B cell (primary cell): Measurements from ENCODE around the gene NHSL2. TPM values are rescaled to one million over a fixed set of nuclear protein-coding genes. Genes with fewer than 3 reads are reported as not detected.

Experiments used
- ATAC-seq: fragments of 200-7000 bp; cut with Tn5 transposase; one replicate; pipeline ENCODE4 v1.10.0; 2021; ENCODE audit warnings: low read depth, mild to moderate bottlenecking, moderate number of reproducible peaks, moderate library complexity
- CTCF ChIA-PET: fragments of 350-600 bp; sonication (Branson Sonifier 250); formaldehyde crosslinking; loops from one replicate; lab custom pipeline; 2021; ENCODE audit warnings: antibody characterized with exemption, inconsistent platforms; lab: Charles Lee
- POLR2A ChIA-PET: fragments of 350-600 bp; sonication (Branson Sonifier 250); formaldehyde crosslinking; loops from one replicate; lab custom pipeline; 2021; ENCODE audit warnings: antibody characterized with exemption; lab: Charles Lee
- DNase-seq: peaks from one replicate; pipeline ENCODE4 v3.0.0; 2013
- H2AFZ ChIP-seq: 2 replicates; pipeline ENCODE4 v1.6.1; 2012; ENCODE audit warnings: mild to moderate bottlenecking, low read depth, low read length; ENCODE audit not compliant: insufficient read depth, poor library complexity, severe bottlenecking
- H3K27ac ChIP-seq, 2 donors: 1 replicate in 1 of 2; 2 replicates in 1 of 2; pipeline ENCODE4 v1.5.1; 2012 to 2013; ENCODE audit warnings: low read length in 2 of 2, mild to moderate bottlenecking in 2 of 2, moderate library complexity in 1 of 2
- H3K27me3 ChIP-seq, 4 experiments: fragments of 200-600 bp in 1 of 4; sonication (generic) in 1 of 4; replicated peaks in 1 of 4; 1 replicate in 2 of 4; 2 replicates in 2 of 4; pipeline versions ENCODE4 v1.6.1 to v1.7.0; 2013 to 2016; ENCODE audit warnings: low read length in 3 of 4, mild to moderate bottlenecking in 2 of 4, mixed read lengths in 1 of 4, moderate library complexity in 1 of 4; ENCODE audit not compliant: insufficient read depth in 4 of 4, control insufficient read depth in 3 of 4; ENCODE audit errors: control extremely low read depth in 1 of 4
- H3K36me3 ChIP-seq, 2 experiments: replicated peaks in 1 of 2; 1 replicate in 1 of 2; 2 replicates in 1 of 2; pipeline versions ENCODE4 v1.6.1 to v1.7.1; 2013; ENCODE audit warnings: low read length in 1 of 2; ENCODE audit not compliant: insufficient read depth in 2 of 2, control insufficient read depth in 1 of 2; ENCODE audit errors: control extremely low read depth in 1 of 2, extremely low read depth in 1 of 2
- H3K4me1 ChIP-seq, 2 donors: fragments of 200-600 bp in 1 of 2; sonication (generic) in 1 of 2; 1 replicate in 1 of 2; 2 replicates in 1 of 2; pipeline versions ENCODE4 v1.5.1 to v1.6.1; 2013 to 2017; ENCODE audit warnings: low read length in 2 of 2; ENCODE audit not compliant: control insufficient read depth in 2 of 2, insufficient read depth in 2 of 2
- H3K4me2 ChIP-seq: replicated peaks from 2 replicates; pipeline ENCODE3; 2012; ENCODE audit warnings: mild to moderate bottlenecking, low read depth, low read length; ENCODE audit not compliant: poor library complexity, severe bottlenecking
- H3K4me3 ChIP-seq, 5 experiments: fragments of 200-600 bp in 1 of 5; sonication (generic) in 1 of 5; 1 replicate in 3 of 5; 2 replicates in 2 of 5; pipeline versions ENCODE4 v1.5.1 to v1.7.0; 2011 to 2016; ENCODE audit warnings: low read length in 4 of 5, mild to moderate bottlenecking in 4 of 5, low read depth in 2 of 5, control low read depth in 1 of 5, moderate library complexity in 1 of 5; ENCODE audit not compliant: insufficient read depth in 1 of 5; ENCODE audit errors: control extremely low read depth in 1 of 5, extremely low read depth in 1 of 5
- H3K79me2 ChIP-seq: fragments of 200-600 bp; sonication (generic); one replicate; pipeline ENCODE4 v1.6.0; 2016; ENCODE audit warnings: low read length; ENCODE audit not compliant: control insufficient read depth, insufficient read depth
- H3K9ac ChIP-seq: fragments of 200-600 bp; sonication (generic); 2 replicates; pipeline ENCODE4 v1.6.1; 2017; ENCODE audit warnings: mild to moderate bottlenecking, low read length, moderate library complexity
- H3K9me3 ChIP-seq, 3 donors: one replicate each; pipeline versions ENCODE4 v1.6.1 to v1.7.1; 2013; ENCODE audit warnings: low read length in 2 of 3; ENCODE audit not compliant: control insufficient read depth in 2 of 3, insufficient read depth in 1 of 3; ENCODE audit errors: control extremely low read depth in 1 of 3
- H4K20me1 ChIP-seq: 2 replicates; pipeline ENCODE4 v1.6.0; 2012; ENCODE audit warnings: mild to moderate bottlenecking, low read length; ENCODE audit not compliant: insufficient read depth, control insufficient read depth, poor library complexity, severe bottlenecking
- H3K27ac Mint-ChIP-seq: one replicate; pipeline ENCODE4 v1.8.0; 2021; ENCODE audit warnings: mixed read lengths
- H3K27me3 Mint-ChIP-seq: one replicate; pipeline ENCODE4 v1.8.0; 2021; ENCODE audit warnings: mixed read lengths
- H3K4me1 Mint-ChIP-seq: one replicate; pipeline ENCODE4 v1.8.0; 2021; ENCODE audit warnings: mixed read lengths
- H3K4me3 Mint-ChIP-seq: one replicate; pipeline ENCODE4 v1.8.0; 2021; ENCODE audit warnings: mixed read lengths
- H3K9me3 Mint-ChIP-seq: one replicate; pipeline ENCODE4 v1.8.0; 2022; ENCODE audit warnings: mixed read lengths; ENCODE audit not compliant: insufficient read depth
- EZH2 ChIP-seq: IDR thresholded peaks from 2 replicates; pipeline ENCODE4 v1.6.1; 2012; ENCODE audit warnings: borderline replicate concordance, low read depth, mild to moderate bottlenecking, moderate library complexity, low read length; ENCODE audit not compliant: insufficient read depth, poor library complexity, severe bottlenecking
- WGBS: methylation state at CpG from one replicate; pipeline ENCODE4 v1.1.5; 2013; ENCODE audit warnings: missing lambda C conversion rate; ENCODE audit not compliant: insufficient coverage; 5-methylcytosine and 5-hydroxymethylcytosine counted together
- intact Hi-C: fragments of 100-400 bp; cut with micrococcal nuclease; formaldehyde crosslinking; loops from one replicate; pipeline ENCODE4 v1.10.0; 2022
- polyA plus RNA-seq: library from polyadenylated mRNA; depleted of rRNA; stranded (reverse); fragments of >200 nt; gene quantifications from 2 replicates; pipeline ENCODE4 v1.2.3, GENCODE V29; 2012
- total RNA-seq, 2 donors: library from RNA; stranded (reverse); fragments of 120-200 nt in 1 of 2; gene quantifications; 1 replicate in 1 of 2; 2 replicates in 1 of 2; pipeline versions ENCODE4 v1.2.3 to v1.2.4, GENCODE V29; 2013 to 2022
- TF ChIP-seq, protein P1 (sequence below): fragments of 200-600 bp; IDR thresholded peaks from one replicate; pipeline ENCODE4 v1.8.0; 2022; ENCODE audit warnings: antibody characterized with exemption, mild to moderate bottlenecking

The NHSL2 gene
- total and polyA plus RNA-seq, 2 donors (not counting 1 experiment from before 2014, with no cell fraction given): 0.16 to 1.7 TPM

DNA sequence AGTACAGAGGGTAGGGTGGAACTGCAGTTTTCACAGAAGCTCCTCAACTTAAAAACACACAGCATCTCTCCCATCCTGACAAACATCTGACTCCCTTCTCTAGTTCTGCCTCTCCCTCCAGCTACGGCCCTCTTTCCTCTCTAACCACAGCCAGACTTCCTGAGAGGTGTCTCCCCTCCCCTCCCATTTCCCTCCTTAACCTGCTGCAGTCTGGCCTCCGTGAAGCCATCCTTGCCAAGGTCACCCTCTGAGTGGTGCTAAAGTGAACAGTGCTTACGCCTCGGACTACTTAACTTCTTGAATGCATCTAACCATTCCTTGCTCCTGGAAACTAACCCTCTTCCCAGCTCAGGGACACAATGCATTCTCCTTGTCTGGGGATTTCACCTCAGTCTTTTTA lies 167.8 kb downstream of the NHSL2 start:
- no peaks in the 10 kb centered on the region for H3K79me2 ChIP-seq
- no peak overlapping the region for H2AFZ ChIP-seq
- H3K27ac ChIP-seq: no peak overlapping the region
- no peak overlapping the region for H3K4me2 ChIP-seq
- H3K27me3 ChIP-seq: peaks cover 0 to 5% (median 0%) of the 10 kb centered on the region in 4 experiments
- no peak for TF ChIP-seq EZH2
- TF ChIP-seq, protein P1, sequence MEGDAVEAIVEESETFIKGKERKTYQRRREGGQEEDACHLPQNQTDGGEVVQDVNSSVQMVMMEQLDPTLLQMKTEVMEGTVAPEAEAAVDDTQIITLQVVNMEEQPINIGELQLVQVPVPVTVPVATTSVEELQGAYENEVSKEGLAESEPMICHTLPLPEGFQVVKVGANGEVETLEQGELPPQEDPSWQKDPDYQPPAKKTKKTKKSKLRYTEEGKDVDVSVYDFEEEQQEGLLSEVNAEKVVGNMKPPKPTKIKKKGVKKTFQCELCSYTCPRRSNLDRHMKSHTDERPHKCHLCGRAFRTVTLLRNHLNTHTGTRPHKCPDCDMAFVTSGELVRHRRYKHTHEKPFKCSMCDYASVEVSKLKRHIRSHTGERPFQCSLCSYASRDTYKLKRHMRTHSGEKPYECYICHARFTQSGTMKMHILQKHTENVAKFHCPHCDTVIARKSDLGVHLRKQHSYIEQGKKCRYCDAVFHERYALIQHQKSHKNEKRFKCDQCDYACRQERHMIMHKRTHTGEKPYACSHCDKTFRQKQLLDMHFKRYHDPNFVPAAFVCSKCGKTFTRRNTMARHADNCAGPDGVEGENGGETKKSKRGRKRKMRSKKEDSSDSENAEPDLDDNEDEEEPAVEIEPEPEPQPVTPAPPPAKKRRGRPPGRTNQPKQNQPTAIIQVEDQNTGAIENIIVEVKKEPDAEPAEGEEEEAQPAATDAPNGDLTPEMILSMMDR: no peak
- Mint-ChIP-seq H3K9me3 (no peaks in the 10 kb centered on the region), H3K27ac (no peak overlapping the region), H3K27me3 (peaks cover 13% of the 10 kb centered on the region), H3K4me3 (no peak overlapping the region), H3K4me1 (peaks cover 4% of the 10 kb centered on the region)
- no peaks in the 10 kb centered on the region for H3K4me1 ChIP-seq
- ATAC-seq: no peak
- no peak for DNase-seq
- H3K9ac ChIP-seq: no peak overlapping the region
- no peaks in the 10 kb centered on the region for H3K36me3 ChIP-seq
- CTCF ChIA-PET: no interaction called here
- POLR2A ChIA-PET: no interaction called here
- intact Hi-C loops: no loop called here
- no peaks in the 10 kb centered on the region for H4K20me1 ChIP-seq
- no peak overlapping the region for H3K4me3 ChIP-seq
- WGBS: 0% methylated on average over 2 of the region's 4 CpGs
- no peaks in the 10 kb centered on the region for H3K9me3 ChIP-seq

DNA sequence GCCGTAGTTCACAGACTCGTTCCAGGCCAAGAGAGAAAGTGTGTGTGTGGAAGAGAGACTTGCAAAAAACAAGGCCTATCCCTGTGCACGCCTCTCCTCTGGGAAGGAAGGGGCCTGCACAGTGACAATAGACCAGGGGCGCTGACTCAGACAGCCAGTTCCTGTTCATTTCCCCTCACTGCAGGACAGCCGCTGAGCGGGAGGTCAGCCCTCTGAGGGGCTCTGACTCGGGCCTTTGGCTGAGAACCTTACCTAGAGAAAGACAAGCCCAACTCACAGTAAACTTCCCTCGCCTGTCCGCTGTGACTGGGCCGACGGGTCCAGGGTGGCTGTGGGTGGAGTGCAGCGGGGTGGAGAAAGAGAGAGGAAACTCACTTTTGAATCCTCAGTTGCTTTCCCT lies 169.0 kb downstream of the NHSL2 start:
- DNase-seq (no peak), ATAC-seq (no peak)
- WGBS: 63% methylated on average over 4 of the region's 12 CpGs
- H2AFZ ChIP-seq: no peak overlapping the region
- H3K4me1 Mint-ChIP-seq: peaks cover 4% of the 10 kb centered on the region
- H3K9me3 ChIP-seq: no peaks in the 10 kb centered on the region
- H3K79me2 ChIP-seq: no peaks in the 10 kb centered on the region
- no peak overlapping the region for H3K4me3 Mint-ChIP-seq
- no peak overlapping the region for H3K4me2 ChIP-seq
- POLR2A ChIA-PET: no interaction called here
- peaks cover 0 to 5% (median 0%) of the 10 kb centered on the region in 4 experiments for H3K27me3 ChIP-seq
- TF ChIP-seq, protein P1: no peak
- no peak for TF ChIP-seq EZH2
- H3K9ac ChIP-seq: no peak overlapping the region
- H3K27ac ChIP-seq: no peak overlapping the region
- no peaks in the 10 kb centered on the region for H3K9me3 Mint-ChIP-seq
- no peaks in the 10 kb centered on the region for H3K36me3 ChIP-seq
- H3K27ac Mint-ChIP-seq: no peak overlapping the region
- CTCF ChIA-PET: no interaction called here
- H3K27me3 Mint-ChIP-seq: peaks cover 12% of the 10 kb centered on the region
- no peaks in the 10 kb centered on the region for H4K20me1 ChIP-seq
- no peak overlapping the region for H3K4me3 ChIP-seq
- no peaks in the 10 kb centered on the region for H3K4me1 ChIP-seq
- intact Hi-C loops: no loop called here
